ENCODE results near the gene COL7A1. TPM values are rescaled to one million over a fixed set of nuclear protein-coding genes. Genes with fewer than 3 reads are reported as not detected.

Gene COL7A1
- total RNA-seq, 1 experiment from 2014 or later: 5.2 TPM

DNA sequence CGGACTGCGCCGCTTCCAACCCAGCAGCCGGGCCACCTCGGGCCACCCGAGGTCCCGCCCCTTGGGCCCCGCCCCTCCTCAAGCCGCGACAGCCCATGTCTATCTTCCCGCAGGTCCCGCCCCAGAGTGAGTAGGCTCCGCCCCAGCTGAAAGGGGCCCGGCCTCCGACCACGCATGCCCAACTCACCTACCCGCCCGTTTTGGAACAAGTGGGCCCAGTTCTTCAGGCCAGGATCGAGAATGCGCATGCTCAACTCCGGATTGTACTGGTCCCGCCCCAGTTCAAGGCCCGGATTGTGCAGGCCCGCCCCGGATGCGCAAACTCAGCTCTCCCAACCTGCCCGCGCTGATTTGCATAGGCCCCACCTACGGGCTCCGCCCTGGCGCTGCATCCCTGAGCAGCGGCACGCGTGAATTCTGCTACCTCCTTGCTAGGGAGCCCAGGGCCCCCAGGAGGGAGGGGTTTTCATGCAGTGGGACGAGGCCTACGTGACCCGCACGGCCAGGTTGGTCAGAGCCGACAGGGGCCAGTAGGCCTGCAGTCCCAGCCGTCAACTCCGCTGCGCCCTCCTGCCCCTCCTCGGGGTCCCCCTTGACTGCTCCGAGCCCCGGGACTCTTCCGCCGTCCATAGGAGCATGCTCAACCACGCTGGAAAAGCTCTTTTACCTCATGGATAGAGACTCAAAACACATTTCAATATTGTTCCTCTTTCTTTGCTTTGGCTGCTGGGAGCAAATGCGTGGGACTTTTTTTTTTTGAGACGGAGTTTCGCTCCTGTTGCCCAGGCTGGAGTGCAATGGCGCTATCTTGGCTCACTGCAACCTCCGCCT lies 38.1 kb downstream of the COL7A1 start, which contains the start of gene PFKFB4:
TSS of gene PFKFB4 (minus strand) at position 8 of the 831 bp plus-strand sequence. CDS start 26 bp downstream, outside the sequence.
- peaks cover 21% of the 10 kb centered on the region for H3K4me1 Mint-ChIP-seq (ENCODE audit: low read depth, unreplicated experiment)
- intact Hi-C loops (cut with micrococcal nuclease; ENCODE audit: unreplicated experiment): loop anchor here (2.0 to 5.0 kb wide), 4 partner anchors 52 to 370 kb away; partner anchors contain the start of genes ATRIP, CDC25A, CELSR3 and UQCRC1
- H3K27ac Mint-ChIP-seq (ENCODE audit: unreplicated experiment): peak within 1 kb of the TSS; percentile 63
- Histone ChIP-seq H3K36me3 (ENCODE audit: control insufficient read depth, insufficient read depth, low read length) (no peaks in the 10 kb centered on the region), H3K9me3 (no peaks in the 10 kb centered on the region), H3K4me3 (ENCODE audit: low read depth, low read length) (peak within 1 kb of the TSS; percentile 62), H3K27me3 (replicated peaks; ENCODE audit: control insufficient read depth, insufficient read depth, low read length) (no peaks in the 10 kb centered on the region), H3K4me1 (peaks cover 28% of the 10 kb centered on the region)
- POLR2A ChIA-PET: interaction anchor here (0.6 to 1.5 kb wide), 7 partner anchors 78 to 473 kb away, joined by 4 to 9 read pairs (median 5); partner anchors contain the start of genes ATRIP, CCDC51, CELSR3 and SLC26A6
- CTCF ChIA-PET: interaction anchor here (0.6 to 2.3 kb wide), 12 partner anchors 8 to 371 kb away, joined by 3 to 23 read pairs (median 4); partner anchors contain the start of genes ARIH2, ATRIP, CCDC51 and CDC25A
- H3K4me3 Mint-ChIP-seq (ENCODE audit: unreplicated experiment): peak within 1 kb of the TSS; percentile 81
- TF ChIP-seq, protein P1, sequence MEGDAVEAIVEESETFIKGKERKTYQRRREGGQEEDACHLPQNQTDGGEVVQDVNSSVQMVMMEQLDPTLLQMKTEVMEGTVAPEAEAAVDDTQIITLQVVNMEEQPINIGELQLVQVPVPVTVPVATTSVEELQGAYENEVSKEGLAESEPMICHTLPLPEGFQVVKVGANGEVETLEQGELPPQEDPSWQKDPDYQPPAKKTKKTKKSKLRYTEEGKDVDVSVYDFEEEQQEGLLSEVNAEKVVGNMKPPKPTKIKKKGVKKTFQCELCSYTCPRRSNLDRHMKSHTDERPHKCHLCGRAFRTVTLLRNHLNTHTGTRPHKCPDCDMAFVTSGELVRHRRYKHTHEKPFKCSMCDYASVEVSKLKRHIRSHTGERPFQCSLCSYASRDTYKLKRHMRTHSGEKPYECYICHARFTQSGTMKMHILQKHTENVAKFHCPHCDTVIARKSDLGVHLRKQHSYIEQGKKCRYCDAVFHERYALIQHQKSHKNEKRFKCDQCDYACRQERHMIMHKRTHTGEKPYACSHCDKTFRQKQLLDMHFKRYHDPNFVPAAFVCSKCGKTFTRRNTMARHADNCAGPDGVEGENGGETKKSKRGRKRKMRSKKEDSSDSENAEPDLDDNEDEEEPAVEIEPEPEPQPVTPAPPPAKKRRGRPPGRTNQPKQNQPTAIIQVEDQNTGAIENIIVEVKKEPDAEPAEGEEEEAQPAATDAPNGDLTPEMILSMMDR (IDR thresholded peaks at IDR 0.05; ENCODE audit: insufficient read depth in 1 of 2, low read depth in 1 of 2, low read length in 1 of 2, severe bottlenecking in 1 of 2, unreplicated experiment in 1 of 2): no peak
- BruUV-seq (replicated peaks): no TSS peak
- H3K27me3 Mint-ChIP-seq (ENCODE audit: insufficient read depth, unreplicated experiment): no peaks in the 10 kb centered on the region
- H3K36me3 Mint-ChIP-seq (ENCODE audit: insufficient read depth, unreplicated experiment): peaks cover 8% of the 10 kb centered on the region
- peak; percentile 99 for DNase-seq
- H3K9me3 Mint-ChIP-seq (ENCODE audit: unreplicated experiment): no peaks in the 10 kb centered on the region

GRCh38 chr3:48555949-48556795 lies 39.0 kb downstream of the COL7A1 start:
- H3K9me3 Mint-ChIP-seq (ENCODE audit: unreplicated experiment): no peaks in the 10 kb centered on the region
- H3K4me1 Mint-ChIP-seq (ENCODE audit: low read depth, unreplicated experiment): peaks cover 22% of the 10 kb centered on the region
- TF ChIP-seq, protein P1 (IDR thresholded peaks at IDR 0.05; ENCODE audit: insufficient read depth in 1 of 2, low read depth in 1 of 2, low read length in 1 of 2, severe bottlenecking in 1 of 2, unreplicated experiment in 1 of 2): no peak
- H3K4me3 ChIP-seq (ENCODE audit: low read depth, low read length): peak overlapping the region; percentile 62
- peak in 1 of 2 experiments; percentile 15 for DNase-seq
- no TSS peak for BruUV-seq (replicated peaks)
- peaks cover 32% of the 10 kb centered on the region for H3K4me1 ChIP-seq
- no peaks in the 10 kb centered on the region for H3K27me3 ChIP-seq (replicated peaks; ENCODE audit: control insufficient read depth, insufficient read depth, low read length)
- H3K4me3 Mint-ChIP-seq (ENCODE audit: unreplicated experiment): peak overlapping the region; percentile 81
- peaks cover 8% of the 10 kb centered on the region for H3K36me3 Mint-ChIP-seq (ENCODE audit: insufficient read depth, unreplicated experiment)
- intact Hi-C loops (cut with micrococcal nuclease; ENCODE audit: unreplicated experiment): loop anchor here (2.0 to 5.0 kb wide), 4 partner anchors 53 to 369 kb away; partner anchors contain the start of genes ATRIP, CDC25A, CELSR3 and UQCRC1
- ChIA-PET CTCF (interaction anchor here (0.6 to 2.3 kb wide), 11 partner anchors 7 to 371 kb away, joined by 3 to 23 read pairs (median 4); partner anchors contain the start of genes ARIH2, ATRIP, CCDC51 and CDC25A), POLR2A (interaction anchor here (0.6 to 1.5 kb wide), 6 partner anchors 83 to 472 kb away, joined by 4 to 9 read pairs (median 5); partner anchors contain the start of genes ATRIP, CCDC51 and CELSR3)
- H3K27ac Mint-ChIP-seq (ENCODE audit: unreplicated experiment): no peak overlapping the region
- H3K27me3 Mint-ChIP-seq (ENCODE audit: insufficient read depth, unreplicated experiment): no peaks in the 10 kb centered on the region
- H3K36me3 ChIP-seq (ENCODE audit: control insufficient read depth, insufficient read depth, low read length): no peaks in the 10 kb centered on the region
- H3K9me3 ChIP-seq: no peaks in the 10 kb centered on the region

Measured in Caco-2 (cell line).